H7 (cell line): ENCODE data around the gene LPP. TPM values are rescaled to one million over a fixed set of nuclear protein-coding genes. Genes with fewer than 3 reads are reported as not detected.

ENCODE experiments used
- DNase-seq: peaks from one replicate; pipeline ENCODE4 v3.0.0; 2012
- H3K27me3 ChIP-seq: 2 replicates; pipeline ENCODE4 v1.6.0; 2011; ENCODE audit warnings: mild to moderate bottlenecking, low read length; ENCODE audit not compliant: control insufficient read depth, insufficient read depth
- H3K36me3 ChIP-seq: replicated peaks from 2 replicates; pipeline ENCODE4 v1.5.1; 2011; ENCODE audit warnings: low read length; ENCODE audit not compliant: control insufficient read depth, insufficient read depth
- H3K4me3 ChIP-seq: 2 replicates; pipeline ENCODE4 v1.5.1; 2011; ENCODE audit warnings: low read depth, mild to moderate bottlenecking, control low read depth, low read length, moderate library complexity; ENCODE audit not compliant: insufficient read depth
- total RNA-seq: library from RNA; depleted of rRNA; stranded (reverse); fragments of >200 nt; shearing (Covaris generic); gene quantifications from 2 replicates; pipeline ENCODE4 v1.2.3, GENCODE V29; 2014

The LPP gene
- total RNA-seq, 1 experiment from 2014 or later: 14.5 TPM

- no peak overlapping the region for H3K4me3 ChIP-seq
- no peaks in the 10 kb centered on the region for H3K27me3 ChIP-seq
- no peak for DNase-seq
- no peaks in the 10 kb centered on the region for H3K36me3 ChIP-seq
Measured at GRCh38 chr3:188801393-188801792, 647.4 kb downstream of the LPP start.

- no peaks in the 10 kb centered on the region for H3K36me3 ChIP-seq
- H3K4me3 ChIP-seq: no peak overlapping the region
- no peak for DNase-seq
- no peaks in the 10 kb centered on the region for H3K27me3 ChIP-seq
Measured at GRCh38 chr3:188802645-188803044, 648.7 kb downstream of the LPP start.

- no peak for DNase-seq
- Histone ChIP-seq H3K36me3 (no peaks in the 10 kb centered on the region), H3K27me3 (no peaks in the 10 kb centered on the region), H3K4me3 (no peak overlapping the region)
Measured at GRCh38 chr3:188807006-188807405, 653.0 kb downstream of the LPP start.

GRCh38 chr3:188812198-188812597, 658.2 kb downstream of the LPP start:
- DNase-seq: no peak
- no peaks in the 10 kb centered on the region for H3K27me3 ChIP-seq
- no peak overlapping the region for H3K4me3 ChIP-seq
- no peaks in the 10 kb centered on the region for H3K36me3 ChIP-seq

GRCh38 chr3:188814581-188814980, 660.6 kb downstream of the LPP start:
- DNase-seq: no peak
- no peak overlapping the region for H3K4me3 ChIP-seq
- no peaks in the 10 kb centered on the region for H3K36me3 ChIP-seq
- no peaks in the 10 kb centered on the region for H3K27me3 ChIP-seq

GRCh38 chr3:188817103-188817934, 663.4 kb downstream of the LPP start:
- Histone ChIP-seq H3K36me3 (no peaks in the 10 kb centered on the region), H3K27me3 (no peaks in the 10 kb centered on the region), H3K4me3 (no peak overlapping the region)
- DNase-seq: no peak

- Histone ChIP-seq H3K4me3 (no peak overlapping the region), H3K36me3 (no peaks in the 10 kb centered on the region), H3K27me3 (no peaks in the 10 kb centered on the region)
- DNase-seq: no peak
Measured at GRCh38 chr3:188817935-188818269, 663.9 kb downstream of the LPP start.

- Histone ChIP-seq H3K27me3 (no peaks in the 10 kb centered on the region), H3K36me3 (no peaks in the 10 kb centered on the region), H3K4me3 (no peak overlapping the region)
- DNase-seq: no peak
Measured at GRCh38 chr3:188818282-188818681, 664.3 kb downstream of the LPP start.

- Histone ChIP-seq H3K4me3 (no peak overlapping the region), H3K27me3 (no peaks in the 10 kb centered on the region), H3K36me3 (no peaks in the 10 kb centered on the region)
- DNase-seq: no peak
Measured at GRCh38 chr3:188819939-188820338, 666.0 kb downstream of the LPP start.

GRCh38 chr3:188822004-188822403, 668.0 kb downstream of the LPP start:
- no peak overlapping the region for H3K4me3 ChIP-seq
- DNase-seq: no peak
- H3K36me3 ChIP-seq: no peaks in the 10 kb centered on the region
- no peaks in the 10 kb centered on the region for H3K27me3 ChIP-seq

- Histone ChIP-seq H3K4me3 (no peak overlapping the region), H3K27me3 (no peaks in the 10 kb centered on the region), H3K36me3 (no peaks in the 10 kb centered on the region)
- no peak for DNase-seq
Measured at GRCh38 chr3:188822411-188822810, 668.5 kb downstream of the LPP start.

- DNase-seq: no peak
- no peak overlapping the region for H3K4me3 ChIP-seq
- H3K27me3 ChIP-seq: no peaks in the 10 kb centered on the region
- H3K36me3 ChIP-seq: no peaks in the 10 kb centered on the region
Measured at GRCh38 chr3:188824566-188824965, 670.6 kb downstream of the LPP start.

GRCh38 chr3:188825901-188826300, 671.9 kb downstream of the LPP start:
- H3K4me3 ChIP-seq: no peak overlapping the region
- no peak for DNase-seq

GRCh38 chr3:188826574-188826973, 672.6 kb downstream of the LPP start:
- Histone ChIP-seq H3K27me3 (no peaks in the 10 kb centered on the region), H3K4me3 (no peak overlapping the region), H3K36me3 (no peaks in the 10 kb centered on the region)
- DNase-seq: no peak

More at GRCh38 chr3:188825901-188826300, 671.9 kb downstream of the LPP start:
- no peaks in the 10 kb centered on the region for H3K27me3 ChIP-seq
- no peaks in the 10 kb centered on the region for H3K36me3 ChIP-seq

GRCh38 chr3:188827103-188827502, 673.1 kb downstream of the LPP start:
- H3K27me3 ChIP-seq: no peaks in the 10 kb centered on the region
- DNase-seq: no peak

GRCh38 chr3:188827576-188827975, 673.6 kb downstream of the LPP start:
- no peaks in the 10 kb centered on the region for H3K36me3 ChIP-seq
- no peaks in the 10 kb centered on the region for H3K27me3 ChIP-seq
- no peak overlapping the region for H3K4me3 ChIP-seq
- no peak for DNase-seq

More at GRCh38 chr3:188827103-188827502, 673.1 kb downstream of the LPP start:
- Histone ChIP-seq H3K36me3 (no peaks in the 10 kb centered on the region), H3K4me3 (no peak overlapping the region)
